Stimulated activated CD4-positive, alpha-beta T cell treated with anti-CD3 and anti-CD28 coated beads, Interleukin-12 subunit alpha, Interleukin-12 subunit beta, amount 100 ng/mL, for 48 hours (primary cell): ENCODE measurements around the gene TOM1L1.

Experiments used
- DNase-seq, 3 donors: peaks; one replicate each; pipeline ENCODE4 v3.0.0-alpha.2; 2020; ENCODE audit warnings: low read depth in 2 of 3, low spot score in 1 of 3

TOM1L1 gene

GRCh38 chr17:54985476-54985875 is 84.8 kb downstream of the TOM1L1 start:
- no peak for DNase-seq

GRCh38 chr17:54990118-54990517 is 89.5 kb downstream of the TOM1L1 start:
- DNase-seq, result no peak

GRCh38 chr17:54991567-54991966 is 90.9 kb downstream of the TOM1L1 start:
- DNase-seq, result no peak

- DNase-seq, result peak in 1 of 3 donors; percentile 27
Observed at GRCh38 chr17:54992797-54993639, 92.4 kb downstream of the TOM1L1 start.

GRCh38 chr17:54996441-54996840 is 95.8 kb downstream of the TOM1L1 start:
- DNase-seq, result no peak

- DNase-seq, result no peak
Observed at GRCh38 chr17:55002458-55002857, 101.8 kb downstream of the TOM1L1 start.

GRCh38 chr17:55004484-55004883 is 103.8 kb downstream of the TOM1L1 start:
- DNase-seq, result no peak

- peak in 1 of 3 donors; percentile 8 for DNase-seq
Observed at GRCh38 chr17:55005520-55005919, 104.9 kb downstream of the TOM1L1 start.
